Stimulated activated CD4-positive, alpha-beta T cell treated with anti-CD3 and anti-CD28 coated beads, Interleukin-1b, Interleukin-23, amount 100 ng/mL, for 24 hours (primary cell): ENCODE results near the gene REEP2.

Source experiments
- DNase-seq, 4 experiments: peaks; one replicate each; pipeline ENCODE4 v3.0.0-alpha.2; 2020; ENCODE audit warnings: low read depth in 4 of 4, low spot score in 1 of 4

REEP2 gene

DNA sequence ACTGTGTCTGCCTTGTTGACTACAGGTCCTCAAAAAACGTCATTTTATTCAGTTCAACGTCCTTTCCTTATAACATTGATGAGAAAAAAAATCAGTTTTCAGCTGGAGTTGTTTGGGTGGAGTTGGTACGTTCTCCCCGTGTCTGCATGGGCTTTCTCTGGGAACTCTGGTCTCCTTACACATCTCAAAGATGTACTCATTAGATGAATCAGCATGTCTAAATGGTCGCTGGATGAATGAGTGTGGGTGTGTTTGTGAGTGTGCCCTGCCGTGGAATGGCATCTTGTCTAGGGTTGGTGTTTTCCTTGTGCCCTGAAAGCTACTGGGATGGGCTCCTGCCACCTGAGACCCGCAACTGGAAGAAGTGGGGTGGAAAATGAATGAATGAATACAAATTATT, 56.5 kb downstream of the REEP2 start:
- DNase-seq = no peak
